ENCODE results near the gene CALM3.

DNA sequence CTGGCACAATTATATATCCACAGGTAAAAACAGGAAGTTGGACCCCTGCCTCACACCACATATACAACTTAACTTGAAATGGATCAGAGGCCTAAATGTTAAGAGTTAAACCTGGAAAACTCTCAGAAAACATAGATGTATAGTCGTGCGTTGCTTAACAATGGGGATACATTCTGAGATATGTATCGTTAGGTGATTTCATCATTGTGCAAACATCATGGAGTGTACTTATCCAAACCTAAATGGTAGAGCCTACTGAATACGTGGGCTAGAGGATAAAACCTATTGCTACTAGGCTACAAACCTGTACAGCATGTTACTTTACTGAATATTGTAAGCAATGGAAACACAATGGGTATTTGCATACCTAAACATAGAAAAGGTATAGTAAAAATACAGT is 14.8 kb upstream of the CALM3 start:
- no peak for TF ChIP-seq SP1 (IDR thresholded peaks at IDR 0.05)
- TF ChIP-seq BHLHE40 (IDR thresholded peaks at IDR 0.05; ENCODE audit: borderline replicate concordance) = no peak
- TF ChIP-seq CTBP1 (IDR thresholded peaks at IDR 0.05; ENCODE audit: borderline replicate concordance) = no peak
- TF ChIP-seq SUZ12 (IDR thresholded peaks at IDR 0.05) = no peak
- no peak for TF ChIP-seq L3MBTL2 (conservative IDR thresholded peaks at IDR 0.05)
- no peak for TF ChIP-seq HDGF (IDR thresholded peaks at IDR 0.05; ENCODE audit: borderline replicate concordance)
- TF ChIP-seq FOXA1 (IDR thresholded peaks at IDR 0.05) = no peak
- TF ChIP-seq FOXK2 (IDR thresholded peaks at IDR 0.05) = no peak
- TF ChIP-seq TARDBP (IDR thresholded peaks at IDR 0.05) = no peak
- no peak for TF ChIP-seq FOXM1 (IDR thresholded peaks at IDR 0.05; ENCODE audit: borderline replicate concordance)
- no peak for TF ChIP-seq ELF4 (IDR thresholded peaks at IDR 0.05)
- TF ChIP-seq ZNF384 (IDR thresholded peaks at IDR 0.05) = no peak

All from HEK293T (cell line).